GM19395 (cell line): Measurements from ENCODE around the gene SMIM11.
"Not testable (repeated sequence)": the region's sequence is repeated elsewhere in the genome, so short reads cannot be mapped to it uniquely, and the experiment has no call there.

Experiments
- ATAC-seq: cut with Tn5 transposase; IDR thresholded peaks from one replicate; pipeline ENCODE4 v1.9.1; 2021; ENCODE audit warnings: mild to moderate bottlenecking, moderate library complexity; ENCODE audit not compliant: unreplicated experiment

The SMIM11 gene

DNA sequence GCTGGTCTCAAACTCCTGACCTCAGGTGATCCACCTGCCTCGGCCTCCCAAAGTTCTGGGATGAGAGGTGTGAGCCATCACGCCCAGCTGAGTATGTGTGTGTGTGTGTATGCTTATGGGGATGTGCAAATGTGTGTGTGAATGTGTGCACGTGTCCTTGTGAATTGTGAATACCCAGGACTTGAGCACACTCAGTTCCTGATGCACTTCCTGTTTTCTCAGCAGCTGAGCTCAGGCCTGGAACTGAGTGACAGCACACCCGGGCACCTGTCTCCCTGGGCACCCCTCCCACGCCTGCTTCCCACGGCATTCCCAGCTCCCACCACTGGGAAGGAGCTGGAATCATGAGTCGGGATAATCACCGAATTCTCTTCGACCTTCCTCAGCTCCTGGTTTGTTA is 32.0 kb downstream of the SMIM11 start:
- ATAC-seq: not testable (repeated sequence)

DNA sequence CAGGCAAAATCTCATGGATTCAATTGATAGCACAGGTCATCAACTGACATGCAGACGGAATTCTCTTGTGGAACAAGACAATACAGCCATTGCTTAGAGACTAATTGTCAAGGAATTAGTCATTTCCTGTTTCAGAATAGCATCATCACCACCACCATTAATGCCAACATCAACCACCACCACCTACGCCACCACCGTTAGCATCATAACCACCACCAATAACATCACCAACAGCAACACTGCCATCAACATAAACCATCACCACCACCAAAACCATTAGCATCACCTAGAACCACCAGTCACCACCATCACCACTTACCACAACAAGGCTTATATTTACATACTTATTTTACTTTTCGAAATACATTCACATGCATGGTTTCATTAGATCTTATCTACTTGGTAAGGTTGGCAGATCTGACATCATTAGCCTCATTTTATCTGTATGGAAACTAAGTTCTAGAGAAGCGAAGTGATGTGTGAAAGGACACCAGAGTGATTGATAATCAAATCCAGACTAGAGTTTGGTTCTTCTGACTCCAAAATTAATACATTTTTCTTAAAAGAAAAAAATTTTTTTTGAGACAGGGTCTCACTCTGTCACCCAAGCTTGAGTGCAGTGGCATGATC is 42.3 kb downstream of the SMIM11 start:
- not testable (repeated sequence) for ATAC-seq

DNA sequence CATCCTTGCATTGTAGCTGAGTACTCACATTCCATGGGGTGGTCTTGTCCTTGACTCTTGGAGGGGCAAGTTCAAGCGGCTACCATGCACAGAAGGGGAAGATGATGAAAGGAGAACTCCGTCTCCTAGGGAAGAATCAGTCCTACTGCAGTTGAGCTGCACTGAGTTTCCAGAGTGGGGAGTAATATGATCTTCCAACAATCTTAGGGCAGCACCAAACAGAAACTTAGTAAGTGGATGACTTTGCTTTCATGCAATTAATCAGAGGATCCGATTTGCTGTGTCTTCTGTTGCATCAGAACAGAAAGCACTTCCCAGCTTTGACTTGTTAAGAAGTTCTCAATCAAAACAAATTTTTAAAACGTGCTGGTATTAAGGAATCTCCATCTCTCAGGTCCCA is 48.5 kb downstream of the SMIM11 start, which contains the start of gene SMIM34:
SMIM34 (minus strand) TSS at position 147 of the 400 bp plus-strand sequence; CDS start at position 35, 112 bp downstream.
- not testable (repeated sequence) for ATAC-seq

DNA sequence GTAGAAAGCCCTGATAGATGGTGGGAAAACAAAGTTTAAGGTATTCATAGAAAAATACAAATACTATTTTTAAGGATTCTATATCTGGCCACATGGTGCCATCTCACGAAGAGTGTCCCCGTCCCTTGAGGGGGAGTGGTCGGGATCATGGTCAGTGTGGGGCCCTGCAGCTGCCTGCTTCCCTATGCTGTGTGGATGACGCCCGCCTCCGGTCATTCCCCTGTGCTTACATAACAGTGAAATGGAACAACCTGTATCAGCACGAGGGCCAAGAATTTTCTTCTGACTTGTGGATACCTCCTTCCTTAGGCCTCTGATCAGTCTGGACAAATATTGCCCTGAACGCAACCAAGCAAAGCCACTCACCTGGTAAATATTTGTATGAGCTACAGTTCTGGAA is 52.0 kb downstream of the SMIM11 start:
- ATAC-seq: not testable (repeated sequence)

DNA sequence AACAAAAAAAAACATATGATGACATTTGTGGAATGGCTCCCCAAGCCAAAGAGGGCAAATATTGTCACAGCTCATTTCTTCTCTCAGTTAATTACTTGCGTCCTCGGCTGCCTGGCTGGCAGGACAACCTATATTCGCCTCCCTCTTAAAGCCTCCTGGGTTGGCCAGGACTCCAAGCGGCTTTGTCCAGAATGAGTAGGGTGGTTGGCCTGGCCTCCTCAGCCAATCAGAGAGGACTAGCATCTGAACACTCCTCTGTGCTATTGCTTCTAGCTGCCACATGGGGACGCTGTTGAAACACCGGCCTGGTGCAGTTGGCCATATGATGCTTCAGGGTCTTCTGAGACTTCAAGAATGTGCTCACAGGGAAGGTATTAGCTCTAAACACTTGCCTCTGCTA is 53.1 kb downstream of the SMIM11 start:
- not testable (repeated sequence) for ATAC-seq

- not testable (repeated sequence) for ATAC-seq
Observed at GRCh38 chr21:34429710-34430109, 54.4 kb downstream of the SMIM11 start.
